GM19438 (cell line): Measurements from ENCODE around the gene BNIPL.
A peak's percentile ranks its signal among the peaks of the same experiment; 100 is the strongest.

Experiments
- ATAC-seq: cut with Tn5 transposase; IDR thresholded peaks from one replicate; pipeline ENCODE4 v1.9.1; 2021; ENCODE audit warnings: low read depth; ENCODE audit not compliant: unreplicated experiment

Gene BNIPL

DNA sequence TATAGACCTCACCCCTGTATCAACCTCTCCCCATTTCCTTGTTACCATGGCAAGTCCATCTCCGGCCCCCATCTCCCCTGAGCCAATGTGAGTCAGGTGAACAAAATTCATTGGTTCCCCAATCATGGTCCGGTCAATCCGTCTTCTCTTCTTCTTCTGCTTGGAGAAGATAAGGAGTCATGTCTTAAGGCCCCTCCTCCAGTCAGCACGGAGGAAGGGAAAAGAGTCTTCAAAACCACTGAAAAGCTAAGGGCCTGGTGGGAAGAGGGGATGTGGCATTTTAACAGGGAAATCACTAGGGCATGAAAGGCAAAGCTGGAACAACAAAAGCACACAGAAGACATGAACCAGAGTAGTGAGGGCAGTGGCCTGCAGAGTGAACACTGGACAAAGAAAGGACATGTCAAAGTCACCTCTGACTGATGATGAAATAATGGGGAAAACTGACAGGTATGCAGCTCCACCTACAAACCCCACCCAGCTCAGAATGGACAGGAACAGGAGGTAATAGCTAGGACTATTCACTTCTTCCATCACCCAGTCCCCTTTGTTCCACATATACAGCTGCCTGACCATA lies 18.7 kb downstream of the BNIPL start:
- ATAC-seq = no peak

DNA sequence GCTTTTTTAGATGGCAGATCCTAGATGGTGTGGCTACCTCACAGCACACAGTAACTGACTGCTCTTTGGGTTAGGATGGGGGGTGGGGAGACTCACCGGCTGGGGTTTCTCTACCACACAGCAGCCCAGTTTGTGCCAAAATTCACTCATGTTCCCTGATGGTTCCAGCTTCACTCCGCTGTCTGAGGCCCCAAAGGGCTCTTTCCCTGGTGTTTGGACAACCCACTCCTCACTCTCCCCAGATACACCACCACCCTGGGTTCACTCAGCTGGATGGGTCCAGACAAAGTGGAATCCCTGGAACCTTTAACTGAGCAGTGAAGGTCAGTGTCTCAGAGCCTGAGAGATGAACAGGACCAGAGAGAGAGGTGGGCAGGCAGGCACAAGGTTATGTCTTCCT lies 19.2 kb downstream of the BNIPL start:
- no peak for ATAC-seq

DNA sequence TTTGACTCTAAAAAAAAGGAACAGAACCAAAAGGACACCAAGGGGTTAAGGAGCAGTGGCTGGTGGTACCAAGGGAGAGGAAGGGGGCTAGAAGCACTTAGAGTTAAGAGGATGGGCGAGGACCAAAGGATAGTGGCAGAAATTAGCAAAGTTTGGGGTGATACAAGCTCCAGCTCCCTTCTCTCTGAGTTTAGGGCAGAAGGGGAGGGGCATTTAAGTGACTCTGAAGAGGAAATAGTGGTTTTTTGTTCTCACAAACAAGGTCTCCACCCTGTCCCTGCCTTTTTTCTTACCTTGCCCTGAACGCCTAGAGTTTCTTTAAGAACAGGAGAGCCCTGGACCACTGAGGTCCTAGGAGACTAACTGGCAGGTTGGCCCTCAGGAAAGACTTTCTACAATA lies 19.8 kb downstream of the BNIPL start:
- ATAC-seq = no peak

DNA sequence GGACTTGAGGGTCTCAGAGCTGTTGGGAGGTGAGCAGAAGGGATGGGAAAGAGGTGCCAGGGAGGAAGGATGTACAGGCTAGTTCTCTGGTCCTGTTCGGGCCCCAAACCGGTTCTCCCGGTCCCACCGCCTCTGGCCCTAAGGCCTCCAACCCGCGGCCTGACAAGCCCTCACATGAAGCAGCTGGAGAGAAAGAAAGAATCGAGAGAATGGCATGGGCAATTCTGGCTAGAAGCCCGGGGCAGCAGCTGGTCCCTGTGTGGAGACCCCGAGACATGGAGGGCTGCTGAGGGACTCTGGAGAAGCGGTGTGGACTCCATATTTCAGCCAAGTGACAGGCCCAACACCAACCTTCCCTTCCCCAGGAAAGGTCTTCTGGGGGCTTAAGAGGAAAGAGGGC lies 22.3 kb downstream of the BNIPL start:
- ATAC-seq = no peak

DNA sequence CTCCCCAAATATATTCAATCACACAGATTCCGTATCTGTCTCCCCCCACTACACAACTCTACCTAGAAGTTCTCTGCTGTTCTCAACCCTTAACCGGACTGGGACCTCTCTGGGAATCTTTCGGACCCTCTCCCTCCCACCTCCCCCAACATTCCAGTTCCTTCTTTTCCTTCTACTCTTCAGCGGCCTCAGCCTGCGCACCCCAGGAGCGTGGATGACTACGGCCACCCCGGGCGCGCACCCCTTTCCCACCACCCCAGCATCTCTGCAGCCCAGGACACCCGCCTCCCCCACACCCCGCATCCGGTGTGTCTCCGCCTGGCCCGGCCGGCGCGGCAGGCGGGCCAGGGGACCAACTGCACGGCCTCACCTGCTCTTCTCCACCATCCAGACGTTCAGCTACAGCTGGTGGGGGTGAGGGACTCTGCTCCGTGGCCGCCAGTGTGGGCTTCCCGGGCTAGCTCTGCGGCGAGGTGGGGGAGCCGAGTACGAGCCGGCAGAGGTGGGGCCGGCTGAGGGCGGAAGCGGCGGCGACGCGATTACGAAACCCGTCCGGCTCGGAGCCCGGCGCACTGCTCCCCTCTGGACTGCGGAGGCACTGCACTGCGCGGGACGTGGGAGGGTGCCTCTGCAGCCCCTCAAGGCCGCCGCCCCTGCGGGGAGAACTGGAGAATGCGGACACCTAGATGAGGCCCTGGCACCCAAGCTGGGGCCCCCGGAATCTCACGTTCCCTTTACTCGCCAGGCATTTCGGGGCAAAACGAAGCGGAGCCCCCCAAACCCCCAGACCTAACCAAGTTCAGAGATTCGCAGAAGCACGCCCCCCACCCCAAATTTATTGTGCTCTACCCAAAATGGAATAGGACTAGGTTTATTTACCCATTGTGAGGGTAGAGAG lies 23.0 kb downstream of the BNIPL start, which contains the start of gene CDC42SE1:
TSS of gene CDC42SE1 (minus strand) at position 514 of the 898 bp plus-strand sequence. CDS start 3,892 bp downstream, outside the sequence.
- peak; percentile 78 for ATAC-seq

DNA sequence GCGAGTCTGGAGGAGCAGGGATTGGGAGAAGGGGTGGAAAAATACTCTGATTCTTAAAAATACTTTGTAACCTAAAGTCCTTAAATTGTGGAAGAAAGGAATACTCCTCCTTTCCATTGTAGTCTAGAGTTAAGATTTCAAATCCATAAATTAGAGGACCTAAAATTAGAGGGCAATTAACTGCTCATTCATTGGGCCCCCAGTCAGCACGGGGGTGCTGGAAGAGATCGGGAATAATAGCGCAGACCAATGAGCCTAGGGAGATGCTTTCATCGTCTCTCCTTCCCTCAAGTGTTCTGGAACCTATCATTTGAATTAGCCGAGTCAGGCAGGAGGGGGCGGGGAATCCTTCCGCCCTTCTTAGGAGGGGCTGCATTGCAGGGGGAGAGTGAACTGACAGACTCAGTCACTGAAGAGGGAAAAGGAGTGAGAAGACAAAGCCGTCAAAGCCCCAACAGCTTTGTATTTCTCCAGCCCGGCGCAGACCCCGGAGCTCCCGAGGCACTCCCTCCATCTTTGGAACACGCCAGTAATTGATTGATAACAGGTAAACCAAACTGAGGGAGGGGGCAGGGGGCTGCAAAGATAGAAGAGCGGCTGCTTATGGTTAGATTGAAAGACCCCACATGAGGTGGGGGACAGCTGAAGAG lies 23.7 kb downstream of the BNIPL start, which contains the start of gene MLLT11:
TSS of gene MLLT11 (plus strand) at position 391 of the 650 bp plus-strand sequence. CDS start 6,828 bp downstream, outside the sequence.
- ATAC-seq = no peak

DNA sequence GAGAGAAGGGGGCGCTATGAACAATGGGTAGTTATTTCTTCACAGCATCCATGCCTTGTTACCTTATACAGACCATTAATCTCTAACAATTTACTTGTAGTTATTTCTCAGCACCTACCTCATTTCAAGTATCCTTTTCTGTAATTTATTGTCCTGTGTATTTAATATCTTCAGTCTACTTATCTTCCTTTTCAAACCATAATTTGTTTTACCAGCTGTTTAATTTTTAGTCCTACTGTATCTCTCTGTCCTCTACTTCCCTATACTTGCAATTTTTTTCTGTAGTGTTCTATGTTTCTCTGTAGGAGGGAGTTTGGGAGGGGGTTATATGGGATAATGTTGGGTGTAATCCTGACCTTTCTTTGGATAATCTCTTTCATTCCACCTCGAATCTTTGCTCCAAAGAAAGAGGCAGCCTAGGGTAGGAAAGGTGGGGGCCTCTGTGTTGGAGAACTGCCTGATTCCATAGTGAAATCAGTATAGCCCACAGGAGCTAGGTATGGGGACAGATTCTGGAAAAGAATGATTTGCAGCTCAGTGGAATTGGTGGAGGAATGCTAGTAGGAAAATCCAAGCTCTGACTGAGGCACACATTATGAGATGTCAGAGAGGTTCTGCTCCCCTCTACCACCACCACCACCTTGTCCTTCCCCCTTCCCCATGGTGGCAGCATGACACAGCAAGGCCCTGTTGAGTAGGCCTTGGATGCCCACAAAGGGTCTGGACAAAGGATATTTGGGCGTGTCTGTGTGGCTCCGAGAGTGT lies 24.5 kb downstream of the BNIPL start:
- ATAC-seq = no peak

DNA sequence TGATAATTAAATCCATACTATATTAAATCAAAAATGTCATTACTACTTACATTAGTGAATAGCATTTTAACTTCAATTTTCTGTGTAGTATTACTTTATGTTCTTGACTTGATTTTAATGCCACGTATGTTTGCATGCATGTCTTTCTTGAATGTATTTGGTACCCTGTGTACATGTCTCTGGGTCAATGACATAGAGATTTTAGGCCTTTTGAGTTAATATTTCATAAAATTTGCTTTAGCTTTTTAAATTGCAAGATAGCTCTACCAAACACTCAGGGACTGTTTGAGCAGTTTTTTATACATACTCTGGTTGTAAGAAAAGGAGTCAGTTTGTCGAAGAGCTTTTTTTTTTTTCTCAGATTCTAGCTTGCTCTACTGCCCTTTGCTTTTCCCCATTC lies 25.3 kb downstream of the BNIPL start:
- ATAC-seq = no peak

DNA sequence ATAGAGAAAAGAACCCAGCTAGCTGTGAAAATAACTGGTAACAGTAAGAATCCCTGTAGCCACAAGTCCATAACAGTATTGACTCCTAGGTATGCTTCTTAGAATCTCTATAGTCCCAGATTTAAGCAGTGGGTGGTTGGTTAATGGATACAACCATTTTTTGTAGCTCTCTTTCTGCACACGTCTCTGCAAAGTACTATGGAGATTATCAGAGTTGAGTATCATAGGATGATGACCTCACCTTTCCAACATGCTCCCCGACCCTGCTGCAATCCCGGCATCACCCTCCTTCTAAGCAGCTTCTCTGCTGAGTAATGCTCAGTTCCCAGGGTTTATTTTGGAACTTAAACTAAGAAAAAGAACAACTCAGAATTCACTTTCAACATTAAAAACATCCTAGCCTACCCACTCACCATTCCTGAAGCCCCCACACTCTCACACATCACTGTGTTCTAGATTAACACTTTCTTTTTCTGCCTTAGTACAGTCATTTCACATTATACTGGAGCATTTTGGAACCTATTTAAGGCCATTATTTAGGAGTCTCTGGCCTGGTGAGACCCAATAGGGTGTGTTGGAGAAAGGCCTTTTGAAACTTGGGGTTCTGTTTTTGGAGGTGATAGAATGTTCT lies 26.5 kb downstream of the BNIPL start:
- ATAC-seq = no peak

DNA sequence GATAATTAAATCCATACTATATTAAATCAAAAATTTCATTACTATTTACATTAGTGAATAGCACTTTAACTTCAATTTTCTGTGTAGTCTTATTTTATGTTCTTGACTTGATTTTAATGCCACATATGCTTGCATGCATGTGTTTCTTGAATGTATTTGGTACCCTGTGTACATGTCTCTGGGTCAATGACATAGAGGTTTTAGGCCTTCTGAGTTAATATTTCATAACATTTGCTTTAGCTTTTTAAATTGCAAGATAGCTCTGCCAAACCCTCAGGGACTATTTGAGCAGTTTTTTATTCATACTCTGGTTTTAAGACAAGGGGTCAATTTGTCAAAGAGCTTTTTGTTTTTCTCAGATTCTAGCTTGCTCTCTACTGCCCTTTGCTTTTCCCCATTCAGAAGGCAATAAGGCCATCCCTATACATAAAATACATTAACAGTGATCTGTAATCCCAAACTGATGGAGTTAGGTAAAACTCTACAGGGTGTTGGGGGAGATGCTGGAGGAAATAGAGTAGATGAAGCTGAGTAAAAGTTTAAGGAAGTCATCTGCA lies 28.8 kb downstream of the BNIPL start:
- ATAC-seq = no peak

DNA sequence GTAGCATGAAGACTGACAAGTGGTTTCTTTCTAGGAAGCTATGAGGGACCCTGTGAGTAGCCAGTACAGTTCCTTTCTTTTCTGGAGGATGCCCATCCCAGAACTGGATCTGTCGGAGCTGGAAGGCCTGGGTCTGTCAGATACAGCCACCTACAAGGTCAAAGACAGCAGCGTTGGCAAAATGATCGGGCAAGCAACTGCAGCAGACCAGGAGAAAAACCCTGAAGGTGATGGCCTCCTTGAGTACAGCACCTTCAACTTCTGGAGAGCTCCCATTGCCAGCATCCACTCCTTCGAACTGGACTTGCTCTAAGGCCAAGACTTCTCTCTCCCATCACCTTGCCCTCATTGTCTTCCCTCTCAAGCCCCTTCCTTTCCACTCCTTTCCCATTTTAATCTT lies 30.8 kb downstream of the BNIPL start:
- ATAC-seq = no peak

DNA sequence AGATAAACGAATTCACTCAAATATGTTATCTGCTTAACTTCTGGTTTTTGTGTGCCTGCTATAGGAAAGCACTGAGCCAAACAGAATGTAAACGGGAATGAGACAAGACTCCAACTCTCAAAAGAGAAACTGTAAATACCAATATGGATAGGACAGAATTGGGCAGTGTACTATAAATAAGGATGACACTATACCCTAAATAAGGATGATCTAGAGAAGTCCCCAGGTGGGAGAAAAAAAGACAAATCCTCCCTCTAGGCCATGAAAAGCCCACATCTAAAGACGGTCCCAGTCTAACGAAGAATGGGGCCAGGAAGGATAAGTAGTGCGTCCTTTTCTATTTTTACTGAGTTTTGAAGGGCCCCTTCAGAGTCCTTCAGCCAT lies 32.7 kb downstream of the BNIPL start:
- no peak for ATAC-seq

DNA sequence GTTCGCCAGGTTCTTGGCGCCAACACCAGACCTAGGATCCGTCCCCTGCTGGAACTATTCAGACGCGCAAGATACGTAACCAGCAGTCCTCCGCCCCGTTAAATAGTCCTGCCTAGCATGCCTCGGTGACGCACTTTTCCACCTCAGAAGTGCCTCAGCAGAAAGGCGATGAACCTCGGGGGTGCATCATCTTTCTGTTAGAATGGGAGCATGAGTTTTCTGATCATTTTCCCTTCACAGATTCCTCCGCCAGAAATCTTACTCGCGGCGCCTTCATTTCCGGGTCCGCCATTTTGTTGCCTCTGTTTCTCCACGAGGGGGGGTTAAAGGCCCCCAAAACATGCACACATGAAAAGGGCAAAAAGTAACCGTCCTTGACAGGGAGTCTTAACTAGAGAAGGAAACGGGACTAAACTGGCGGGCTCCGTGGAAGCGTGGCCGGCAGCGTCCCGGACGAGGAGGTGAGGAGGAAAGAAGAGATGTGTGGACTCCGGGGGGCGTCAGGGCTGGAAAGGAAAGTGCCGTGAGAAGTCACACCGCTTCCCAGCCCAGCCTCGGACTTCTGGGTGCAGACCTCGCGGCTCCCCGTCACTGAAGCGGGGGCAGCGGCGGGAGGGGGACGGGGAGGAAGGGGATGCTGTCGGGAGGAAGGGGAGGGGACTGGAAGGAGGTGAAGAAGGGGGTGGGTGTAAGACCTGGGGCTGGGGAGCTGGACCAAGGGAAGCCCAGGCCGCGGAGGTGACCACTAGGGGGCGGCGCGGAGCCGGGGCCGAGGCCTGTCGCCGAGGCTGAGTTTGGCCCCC lies 34.3 kb downstream of the BNIPL start, which contains the start of gene GABPB2:
TSS of gene GABPB2 (plus strand) at position 288 of the 803 bp plus-strand sequence. CDS start 17,429 bp downstream, outside the sequence.
- peak; percentile 71 for ATAC-seq

DNA sequence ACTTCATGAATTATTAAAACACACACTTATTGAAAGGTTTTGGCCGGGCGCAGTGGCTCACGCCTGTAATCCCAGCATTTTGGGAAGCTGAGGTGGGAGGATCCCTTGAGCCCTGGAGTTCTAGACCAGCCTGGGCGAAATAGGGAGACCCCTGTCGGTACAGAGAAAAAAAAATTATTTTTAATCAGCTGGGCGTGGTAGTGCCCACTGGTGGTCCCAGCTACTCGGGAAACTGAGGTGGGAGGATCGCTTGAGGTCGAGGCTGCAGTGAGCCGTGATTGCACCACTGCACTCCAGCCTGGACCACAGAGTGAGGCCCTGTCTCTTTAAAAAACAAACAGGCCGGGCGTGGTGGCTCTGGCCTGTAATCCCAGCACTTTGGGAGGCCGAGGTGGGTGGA lies 35.8 kb downstream of the BNIPL start:
- ATAC-seq = no peak

DNA sequence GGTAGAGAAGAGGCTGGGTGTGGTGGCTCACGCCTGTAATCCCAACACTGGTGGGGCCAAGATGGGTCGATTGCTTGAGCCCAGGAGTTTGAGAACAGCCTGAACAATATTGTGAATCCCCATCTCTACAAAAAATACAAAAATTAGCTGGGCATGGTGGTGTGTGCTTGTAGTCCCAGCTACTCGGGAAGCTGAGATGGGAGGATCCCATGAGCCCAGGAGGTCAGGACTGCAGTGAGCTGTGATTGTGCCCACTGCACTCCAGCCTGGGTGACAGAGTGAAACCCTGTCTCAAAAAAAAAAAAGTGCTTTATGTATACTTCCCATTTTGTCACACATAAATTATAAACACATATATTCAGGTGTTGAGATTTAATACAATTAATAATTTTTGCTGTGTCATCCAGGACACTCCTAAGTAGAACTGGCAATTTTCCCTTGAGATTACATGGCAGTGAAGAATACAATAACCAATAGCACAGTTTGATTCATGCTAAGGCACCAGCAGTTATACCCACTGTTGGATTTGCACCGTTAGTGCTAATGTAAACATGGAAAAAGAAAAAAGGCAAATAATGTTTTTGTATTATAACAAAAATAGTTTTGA lies 49.7 kb downstream of the BNIPL start:
- ATAC-seq = no peak
